NCI-H2081 treated with DMSO at 0.1 percent for 48 hours (cell line): Measurements from ENCODE around the gene SLC7A9.
"Not testable (repeated sequence)": the region's sequence is repeated elsewhere in the genome, so short reads cannot be mapped to it uniquely, and the experiment has no call there.

ENCODE experiments used
- DNase-seq: peaks from one replicate; lab custom pipeline; 2025; lab: John Stamatoyannopoulos, UW

Gene SLC7A9

GRCh38 chr19:32863841-32864240, 5.7 kb downstream of the SLC7A9 start:
- DNase-seq, result no peak

- DNase-seq, result no peak
Measured at GRCh38 chr19:32863301-32863700, 6.3 kb downstream of the SLC7A9 start.

GRCh38 chr19:32862741-32863140, 6.8 kb downstream of the SLC7A9 start:
- DNase-seq, result no peak

GRCh38 chr19:32862173-32862572, 7.4 kb downstream of the SLC7A9 start:
- DNase-seq, result no peak

GRCh38 chr19:32861596-32861995, 8.0 kb downstream of the SLC7A9 start:
- no peak for DNase-seq

- DNase-seq, result no peak
Measured at GRCh38 chr19:32859591-32859990, 10.0 kb downstream of the SLC7A9 start.

GRCh38 chr19:32858559-32858958, 11.0 kb downstream of the SLC7A9 start:
- no peak for DNase-seq

GRCh38 chr19:32858155-32858554, 11.4 kb downstream of the SLC7A9 start:
- no peak for DNase-seq

- no peak for DNase-seq
Measured at GRCh38 chr19:32857584-32857983, 12.0 kb downstream of the SLC7A9 start.

- DNase-seq, result not testable (repeated sequence)
Measured at GRCh38 chr19:32856818-32857217, 12.7 kb downstream of the SLC7A9 start.

- no peak for DNase-seq
Measured at GRCh38 chr19:32852216-32852615, 17.4 kb downstream of the SLC7A9 start.

GRCh38 chr19:32848035-32848434, 21.5 kb downstream of the SLC7A9 start:
- DNase-seq, result not testable (repeated sequence)

- no peak for DNase-seq
Measured at GRCh38 chr19:32843716-32844245, 25.8 kb downstream of the SLC7A9 start.

- no peak for DNase-seq
Measured at GRCh38 chr19:32842061-32842460, 27.5 kb downstream of the SLC7A9 start.

GRCh38 chr19:32837531-32837930, 32.0 kb downstream of the SLC7A9 start:
- DNase-seq, result no peak

- DNase-seq, result not testable (repeated sequence)
Measured at GRCh38 chr19:32833388-32833787, 36.2 kb downstream of the SLC7A9 start.

- not testable (repeated sequence) for DNase-seq
Measured at GRCh38 chr19:32832825-32833224, 36.7 kb downstream of the SLC7A9 start.

GRCh38 chr19:32832094-32832493, 37.5 kb downstream of the SLC7A9 start:
- not testable (repeated sequence) for DNase-seq

GRCh38 chr19:32831611-32832010, 38.0 kb downstream of the SLC7A9 start:
- no peak for DNase-seq

- DNase-seq, result no peak
Measured at GRCh38 chr19:32830231-32831014, 39.1 kb downstream of the SLC7A9 start.

GRCh38 chr19:32829345-32829896, 40.1 kb downstream of the SLC7A9 start:
- DNase-seq, result no peak

GRCh38 chr19:32828643-32829344, 40.8 kb downstream of the SLC7A9 start:
- peak; percentile 18 for DNase-seq

GRCh38 chr19:32828139-32828538, 41.4 kb downstream of the SLC7A9 start:
- DNase-seq, result no peak
